Measurements from ENCODE around the gene PIWIL1. TPM values are rescaled to one million over a fixed set of nuclear protein-coding genes. Genes with fewer than 3 reads are reported as not detected.

Gene PIWIL1
- total RNA-seq, result 1 to 10 TPM in 1 of 4 donors, not detected in 3; 1.3 TPM

- WGBS, 2 donors, result 78 to 90% methylated on average over 52 to 56 of the region's 79 CpGs
- intact Hi-C loops (cut with DNase I; ENCODE audit: low total_unique reads), result no loop called here
- no peak for DNase-seq (ENCODE audit: low spot score in 2 of 2)
- TF ChIP-seq POLR2A (IDR thresholded peaks at IDR 0.05), result no peak
- TF ChIP-seq, protein P1, sequence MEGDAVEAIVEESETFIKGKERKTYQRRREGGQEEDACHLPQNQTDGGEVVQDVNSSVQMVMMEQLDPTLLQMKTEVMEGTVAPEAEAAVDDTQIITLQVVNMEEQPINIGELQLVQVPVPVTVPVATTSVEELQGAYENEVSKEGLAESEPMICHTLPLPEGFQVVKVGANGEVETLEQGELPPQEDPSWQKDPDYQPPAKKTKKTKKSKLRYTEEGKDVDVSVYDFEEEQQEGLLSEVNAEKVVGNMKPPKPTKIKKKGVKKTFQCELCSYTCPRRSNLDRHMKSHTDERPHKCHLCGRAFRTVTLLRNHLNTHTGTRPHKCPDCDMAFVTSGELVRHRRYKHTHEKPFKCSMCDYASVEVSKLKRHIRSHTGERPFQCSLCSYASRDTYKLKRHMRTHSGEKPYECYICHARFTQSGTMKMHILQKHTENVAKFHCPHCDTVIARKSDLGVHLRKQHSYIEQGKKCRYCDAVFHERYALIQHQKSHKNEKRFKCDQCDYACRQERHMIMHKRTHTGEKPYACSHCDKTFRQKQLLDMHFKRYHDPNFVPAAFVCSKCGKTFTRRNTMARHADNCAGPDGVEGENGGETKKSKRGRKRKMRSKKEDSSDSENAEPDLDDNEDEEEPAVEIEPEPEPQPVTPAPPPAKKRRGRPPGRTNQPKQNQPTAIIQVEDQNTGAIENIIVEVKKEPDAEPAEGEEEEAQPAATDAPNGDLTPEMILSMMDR (IDR thresholded peaks at IDR 0.05), result no peak
- H3K4me3 ChIP-seq (ENCODE audit: low read depth, poor library complexity, severe bottlenecking), result no peak within 1 kb of the TSS
Observed at GRCh38 chr12:130337488-130338303, at the start of gene PIWIL1. Gene PIWIL1, plus strand, starts transcription at chr12:130337887. Its CDS starts 4,705 bp downstream, at chr12:130342592.

DNA sequence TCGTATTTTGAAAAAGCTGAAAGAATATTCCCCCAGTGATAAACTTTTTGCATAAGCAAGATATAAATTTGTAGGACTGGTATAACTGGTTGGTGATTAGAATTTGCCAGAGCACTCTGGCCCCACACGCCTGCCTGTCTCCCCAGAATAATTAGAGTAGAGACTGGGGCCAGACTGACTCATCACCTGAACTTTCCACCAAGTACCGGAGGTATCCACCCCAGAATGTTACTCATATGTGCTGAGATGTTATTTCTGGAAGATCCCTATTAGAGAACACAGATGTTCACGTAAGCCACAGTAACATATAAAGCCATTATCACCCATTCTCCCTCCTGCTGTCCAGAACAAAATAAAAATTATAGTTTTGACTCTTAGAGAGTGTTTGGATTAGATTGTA lies 49.5 kb upstream of the PIWIL1 start:
- intact Hi-C loops (cut with DNase I; ENCODE audit: low total_unique reads), result no loop called here
- peak in 1 of 2 donors; percentile 27 for DNase-seq (ENCODE audit: low spot score in 2 of 2)
- H3K4me3 ChIP-seq (ENCODE audit: low read depth, poor library complexity, severe bottlenecking), result no peak overlapping the region
- 30 to 31% methylated on average over 4 of the region's 4 CpGs for whole genome bisulfite sequencing, 2 donors
- TF ChIP-seq POLR2A (IDR thresholded peaks at IDR 0.05), result no peak
- TF ChIP-seq, protein P1 (IDR thresholded peaks at IDR 0.05), result no peak

DNA sequence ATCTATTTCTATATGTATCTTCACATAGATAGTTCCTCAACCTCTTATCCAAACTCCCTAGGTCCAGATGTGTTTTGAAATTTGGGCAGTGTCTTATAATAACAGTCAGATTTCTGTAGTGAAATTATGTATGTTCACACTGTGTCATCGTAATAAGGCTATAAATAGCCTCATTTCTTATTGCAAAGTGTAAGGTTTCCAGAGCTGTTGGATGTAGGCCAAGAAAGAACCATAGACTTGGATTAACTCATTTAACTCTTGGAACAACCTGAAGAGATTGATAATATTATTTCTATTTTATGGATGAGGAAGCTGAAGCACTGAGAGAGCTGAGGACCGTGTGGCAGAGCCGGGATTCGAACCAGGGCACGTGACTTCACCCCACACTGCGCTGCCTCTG lies 49.0 kb upstream of the PIWIL1 start:
- intact Hi-C loops (cut with DNase I; ENCODE audit: low total_unique reads), result no loop called here
- TF ChIP-seq POLR2A (IDR thresholded peaks at IDR 0.05), result no peak
- TF ChIP-seq, protein P1 (IDR thresholded peaks at IDR 0.05), result no peak
- H3K4me3 ChIP-seq (ENCODE audit: low read depth, poor library complexity, severe bottlenecking), result no peak overlapping the region
- DNase-seq (ENCODE audit: low spot score in 2 of 2), result no peak
- WGBS, 2 donors, result 37 to 45% methylated on average over 6 of the region's 6 CpGs

GRCh38 chr12:130290114-130290513 lies 47.6 kb upstream of the PIWIL1 start:
- H3K4me3 ChIP-seq (ENCODE audit: low read depth, poor library complexity, severe bottlenecking), result no peak overlapping the region

DNA sequence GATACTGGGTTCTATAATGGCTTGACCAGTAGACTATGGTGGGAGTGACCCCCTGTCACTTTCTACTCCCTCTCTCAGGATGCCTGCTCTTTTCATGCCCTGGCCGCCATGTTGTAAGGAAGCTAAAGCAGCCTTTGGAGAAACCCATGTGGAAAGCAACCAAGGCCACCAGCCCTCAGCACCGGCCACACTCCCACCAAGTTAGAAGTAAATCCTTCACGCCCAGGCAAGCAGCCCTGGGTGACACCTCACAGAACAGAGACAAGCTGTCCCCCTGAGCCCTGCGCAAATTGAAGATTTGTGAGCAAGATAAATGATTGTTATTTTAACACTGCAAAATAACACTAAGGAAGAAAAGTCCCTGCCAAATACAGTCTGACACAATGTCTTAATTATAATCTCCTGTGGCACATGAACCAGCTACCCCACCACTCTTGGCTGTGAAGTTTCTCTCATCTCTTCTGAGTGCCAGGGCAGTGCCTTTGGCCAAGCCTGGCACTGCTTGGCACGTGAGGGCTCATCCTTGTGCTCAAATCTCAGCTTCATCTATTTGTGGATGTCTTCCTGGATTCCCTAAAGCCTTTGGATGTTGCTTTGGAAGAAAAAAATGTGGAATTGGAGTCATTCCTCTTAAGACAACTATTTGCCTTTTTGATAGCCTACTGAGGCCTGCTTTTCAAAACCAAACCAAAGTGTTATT lies 39.2 kb upstream of the PIWIL1 start:
- intact Hi-C loops (cut with DNase I; ENCODE audit: low total_unique reads), result no loop called here
- 74% methylated on average over 5 of the region's 5 CpGs for WGBS, 2 donors
- no peak overlapping the region for H3K4me3 ChIP-seq (ENCODE audit: low read depth, poor library complexity, severe bottlenecking)
- TF ChIP-seq, protein P1 (IDR thresholded peaks at IDR 0.05), result no peak
- TF ChIP-seq POLR2A (IDR thresholded peaks at IDR 0.05), result no peak
- DNase-seq (ENCODE audit: low spot score in 2 of 2), result no peak

More at GRCh38 chr12:130290114-130290513, 47.6 kb upstream of the PIWIL1 start:
- WGBS, 2 donors, result 93 to 96% methylated on average over 1 of the region's 1 CpG
- DNase-seq (ENCODE audit: low spot score in 2 of 2), result no peak
- intact Hi-C loops (cut with DNase I; ENCODE audit: low total_unique reads), result no loop called here
- no peak for TF ChIP-seq POLR2A (IDR thresholded peaks at IDR 0.05)
- TF ChIP-seq, protein P1 (IDR thresholded peaks at IDR 0.05), result no peak
